Kidney epithelial cell (primary cell): ENCODE results near the gene MIGA1. TPM values are rescaled to one million over a fixed set of nuclear protein-coding genes. Genes with fewer than 3 reads are reported as not detected.
"Not testable (repeated sequence)": the region's sequence is repeated elsewhere in the genome, so short reads cannot be mapped to it uniquely, and the experiment has no call there.

Experiments used
- DNase-seq: peaks from one replicate; pipeline ENCODE4 v3.0.0-alpha.2; 2010; ENCODE audit warnings: low read depth
- H3K27me3 ChIP-seq: 2 replicates; pipeline ENCODE4 v1.6.0; 2011; ENCODE audit warnings: low read length; ENCODE audit not compliant: control insufficient read depth, insufficient read depth
- H3K36me3 ChIP-seq: 2 replicates; pipeline ENCODE4 v1.5.1; 2011; ENCODE audit warnings: low read length; ENCODE audit not compliant: control insufficient read depth, insufficient read depth
- H3K4me3 ChIP-seq: 2 replicates; pipeline ENCODE4 v1.5.1; 2011; ENCODE audit warnings: low read depth, mild to moderate bottlenecking, control low read depth, low read length
- CTCF ChIP-seq: IDR thresholded peaks from 2 replicates; pipeline ENCODE4 v1.5.1; 2011; ENCODE audit warnings: mild to moderate bottlenecking, moderate library complexity, low read length, control low read depth, inconsistent platforms; ENCODE audit not compliant: insufficient read depth, poor library complexity, severe bottlenecking
- total RNA-seq: library from RNA; depleted of rRNA; stranded (reverse); fragments of >200 nt; gene quantifications from 2 replicates; pipeline ENCODE4 v1.2.3, GENCODE V29; 2015

MIGA1 gene
- total RNA-seq, 1 donor from 2014 or later: 14.5 TPM

GRCh38 chr1:77905603-77906002, 126.2 kb downstream of the MIGA1 start:
- Histone ChIP-seq H3K4me3 (no peak overlapping the region), H3K36me3 (no peaks in the 10 kb centered on the region), H3K27me3 (no peaks in the 10 kb centered on the region)
- no peak for DNase-seq
- no peak for TF ChIP-seq CTCF

- H3K27me3 ChIP-seq: no peaks in the 10 kb centered on the region
- no peak for TF ChIP-seq CTCF
- DNase-seq: no peak
- no peaks in the 10 kb centered on the region for H3K36me3 ChIP-seq
- no peak overlapping the region for H3K4me3 ChIP-seq
Observed at GRCh38 chr1:77906019-77906545, 126.6 kb downstream of the MIGA1 start.

GRCh38 chr1:77906624-77907023, 127.2 kb downstream of the MIGA1 start:
- Histone ChIP-seq H3K4me3 (no peak overlapping the region), H3K27me3 (no peaks in the 10 kb centered on the region), H3K36me3 (no peaks in the 10 kb centered on the region)
- no peak for DNase-seq
- no peak for TF ChIP-seq CTCF

- no peak for DNase-seq
- Histone ChIP-seq H3K4me3 (no peak overlapping the region), H3K27me3 (no peaks in the 10 kb centered on the region), H3K36me3 (no peaks in the 10 kb centered on the region)
- no peak for TF ChIP-seq CTCF
Observed at GRCh38 chr1:77910116-77910515, 130.7 kb downstream of the MIGA1 start.

- not testable (repeated sequence) for H3K36me3 ChIP-seq, H3K4me3 ChIP-seq, DNase-seq
Observed at GRCh38 chr1:77918918-77919317, 139.5 kb downstream of the MIGA1 start.

GRCh38 chr1:77925518-77925917, 146.1 kb downstream of the MIGA1 start:
- Histone ChIP-seq H3K27me3 (no peaks in the 10 kb centered on the region), H3K36me3 (peaks cover 1% of the 10 kb centered on the region), H3K4me3 (no peak overlapping the region)
- DNase-seq: no peak
- no peak for TF ChIP-seq CTCF

More at GRCh38 chr1:77918918-77919317, 139.5 kb downstream of the MIGA1 start:
- H3K27me3 ChIP-seq: not testable (repeated sequence)

- Histone ChIP-seq H3K36me3 (peaks cover 1% of the 10 kb centered on the region), H3K27me3 (no peaks in the 10 kb centered on the region), H3K4me3 (no peak overlapping the region)
- no peak for DNase-seq
- no peak for TF ChIP-seq CTCF
Observed at GRCh38 chr1:77925956-77926355, 146.5 kb downstream of the MIGA1 start.
